ENCODE measurements around the gene BBOX1. TPM values are rescaled to one million over a fixed set of nuclear protein-coding genes. Genes with fewer than 3 reads are reported as not detected.

The BBOX1 gene
- total and polyA plus RNA-seq, 2 donors (not counting 3 experiments of a cell fraction or from before 2014, with no cell fraction given): not detected

DNA sequence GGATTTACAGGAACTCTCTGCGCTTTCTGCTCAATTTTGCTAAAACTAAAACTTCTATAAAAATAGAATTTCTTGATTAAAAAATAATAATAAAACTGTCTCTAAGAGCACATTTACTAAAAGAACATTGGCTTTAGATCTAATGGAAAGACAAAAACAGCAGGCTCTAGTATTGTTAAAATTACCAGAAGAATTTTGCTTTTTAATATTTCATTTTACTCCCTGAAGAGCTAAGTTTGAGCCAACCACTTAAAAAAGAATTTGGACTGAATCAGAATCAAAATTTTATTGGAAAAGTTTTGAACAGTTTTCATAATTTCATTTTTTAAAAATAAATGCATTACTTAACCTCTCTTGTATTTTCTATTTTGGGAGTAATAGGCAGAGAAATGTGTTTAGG is 107.3 kb downstream of the BBOX1 start:
- Histone ChIP-seq H3K9me3 (replicated peaks; ENCODE audit: control insufficient read depth, insufficient read depth, low read length) (no peaks in the 10 kb centered on the region), H3K9ac (replicated peaks; ENCODE audit: extremely low read depth, insufficient read depth, low read length) (no peak overlapping the region), H3K4me1 (ENCODE audit: control insufficient read depth, extremely low read depth, insufficient read depth, low read length) (no peaks in the 10 kb centered on the region), H4K20me1 (replicated peaks; ENCODE audit: control insufficient read depth, extremely low read depth, insufficient read depth, low read length) (no peaks in the 10 kb centered on the region), H2AFZ (ENCODE audit: low read depth, low read length) (no peak overlapping the region), H3K36me3 (ENCODE audit: control insufficient read depth in 2 of 2, extremely low read depth in 1 of 2, insufficient read depth in 2 of 2, low read length in 2 of 2) (no peaks in the 10 kb centered on the region), H3K4me3 (replicated peaks in 1 of 3; ENCODE audit: insufficient read depth in 1 of 3, low read depth in 1 of 3, low read length in 3 of 3) (no peak overlapping the region), H3K27me3 (ENCODE audit: control insufficient read depth in 2 of 2, insufficient read depth in 2 of 2, low read length in 2 of 2) (no peaks in the 10 kb centered on the region), H3K4me2 (ENCODE audit: insufficient read depth, low read length) (no peak overlapping the region), H3K27ac (ENCODE audit: insufficient read depth, low read depth, low read length) (no peak overlapping the region), H3K9me1 (replicated peaks; ENCODE audit: control insufficient read depth, extremely low read depth, insufficient read depth, low read length) (no peaks in the 10 kb centered on the region), H3K79me2 (ENCODE audit: control insufficient read depth, insufficient read depth, low read length) (no peaks in the 10 kb centered on the region)
- BruUV-seq (replicated peaks): no TSS peak
- DNase-seq (ENCODE audit: low read depth, low spot score): no peak
- CTCF ChIA-PET: interaction anchor here (3.6 kb wide), 1 partner anchor 10 kb away, joined by 10 read pairs; no protein-coding TSS in a partner anchor
- POLR2A ChIA-PET: no interaction called here
- no peak for FAIRE-seq
- intact Hi-C loops (cut with micrococcal nuclease): no loop called here
- dilution Hi-C loops (cut with MboI; ENCODE audit: extremely low pct_ligation_motif_present, low sequenced_read_pairs): no loop called here
- no peak for TF ChIP-seq POLR2AphosphoS5 (IDR thresholded peaks at IDR 0.05; ENCODE audit: insufficient read depth, low read depth, low read length)
- TF ChIP-seq EZH2 (IDR thresholded peaks at IDR 0.05; ENCODE audit: borderline replicate concordance, low read depth, low read length, severe bottlenecking): no peak
- TF ChIP-seq, protein P1, sequence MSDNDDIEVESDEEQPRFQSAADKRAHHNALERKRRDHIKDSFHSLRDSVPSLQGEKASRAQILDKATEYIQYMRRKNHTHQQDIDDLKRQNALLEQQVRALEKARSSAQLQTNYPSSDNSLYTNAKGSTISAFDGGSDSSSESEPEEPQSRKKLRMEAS (IDR thresholded peaks at IDR 0.05; ENCODE audit: insufficient read depth, insufficient read length): no peak
- TF ChIP-seq, protein P2, sequence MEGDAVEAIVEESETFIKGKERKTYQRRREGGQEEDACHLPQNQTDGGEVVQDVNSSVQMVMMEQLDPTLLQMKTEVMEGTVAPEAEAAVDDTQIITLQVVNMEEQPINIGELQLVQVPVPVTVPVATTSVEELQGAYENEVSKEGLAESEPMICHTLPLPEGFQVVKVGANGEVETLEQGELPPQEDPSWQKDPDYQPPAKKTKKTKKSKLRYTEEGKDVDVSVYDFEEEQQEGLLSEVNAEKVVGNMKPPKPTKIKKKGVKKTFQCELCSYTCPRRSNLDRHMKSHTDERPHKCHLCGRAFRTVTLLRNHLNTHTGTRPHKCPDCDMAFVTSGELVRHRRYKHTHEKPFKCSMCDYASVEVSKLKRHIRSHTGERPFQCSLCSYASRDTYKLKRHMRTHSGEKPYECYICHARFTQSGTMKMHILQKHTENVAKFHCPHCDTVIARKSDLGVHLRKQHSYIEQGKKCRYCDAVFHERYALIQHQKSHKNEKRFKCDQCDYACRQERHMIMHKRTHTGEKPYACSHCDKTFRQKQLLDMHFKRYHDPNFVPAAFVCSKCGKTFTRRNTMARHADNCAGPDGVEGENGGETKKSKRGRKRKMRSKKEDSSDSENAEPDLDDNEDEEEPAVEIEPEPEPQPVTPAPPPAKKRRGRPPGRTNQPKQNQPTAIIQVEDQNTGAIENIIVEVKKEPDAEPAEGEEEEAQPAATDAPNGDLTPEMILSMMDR (IDR thresholded peaks at IDR 0.05; ENCODE audit: extremely low read depth in 1 of 2, insufficient read depth in 1 of 2, low read depth in 1 of 2, low read length in 2 of 2): no peak
- TF ChIP-seq FOS (IDR thresholded peaks at IDR 0.05; ENCODE audit: borderline replicate concordance, insufficient read depth, low read length): no peak
- no peak for TF ChIP-seq MYC (IDR thresholded peaks at IDR 0.05; ENCODE audit: low read depth, low read length)
- no peak for TF ChIP-seq GATA2 (IDR thresholded peaks at IDR 0.05; ENCODE audit: insufficient read depth, insufficient read length, low read depth, low read length)
- no peak for TF ChIP-seq JUN (IDR thresholded peaks at IDR 0.05; ENCODE audit: borderline replicate concordance, insufficient read depth, insufficient read length, low read depth)
- TF ChIP-seq POLR2A (IDR thresholded peaks at IDR 0.05; ENCODE audit: low read depth, low read length): no peak
